T-helper 22 cell (primary cell): ENCODE data around the gene HMX1.

Experiments
- DNase-seq: peaks from one replicate; pipeline ENCODE4 v3.0.0-alpha.2; 2020; ENCODE audit warnings: low read depth

The HMX1 gene

GRCh38 chr4:8867624-8868320 lies 3.9 kb downstream of the HMX1 start:
- no peak for DNase-seq

DNA sequence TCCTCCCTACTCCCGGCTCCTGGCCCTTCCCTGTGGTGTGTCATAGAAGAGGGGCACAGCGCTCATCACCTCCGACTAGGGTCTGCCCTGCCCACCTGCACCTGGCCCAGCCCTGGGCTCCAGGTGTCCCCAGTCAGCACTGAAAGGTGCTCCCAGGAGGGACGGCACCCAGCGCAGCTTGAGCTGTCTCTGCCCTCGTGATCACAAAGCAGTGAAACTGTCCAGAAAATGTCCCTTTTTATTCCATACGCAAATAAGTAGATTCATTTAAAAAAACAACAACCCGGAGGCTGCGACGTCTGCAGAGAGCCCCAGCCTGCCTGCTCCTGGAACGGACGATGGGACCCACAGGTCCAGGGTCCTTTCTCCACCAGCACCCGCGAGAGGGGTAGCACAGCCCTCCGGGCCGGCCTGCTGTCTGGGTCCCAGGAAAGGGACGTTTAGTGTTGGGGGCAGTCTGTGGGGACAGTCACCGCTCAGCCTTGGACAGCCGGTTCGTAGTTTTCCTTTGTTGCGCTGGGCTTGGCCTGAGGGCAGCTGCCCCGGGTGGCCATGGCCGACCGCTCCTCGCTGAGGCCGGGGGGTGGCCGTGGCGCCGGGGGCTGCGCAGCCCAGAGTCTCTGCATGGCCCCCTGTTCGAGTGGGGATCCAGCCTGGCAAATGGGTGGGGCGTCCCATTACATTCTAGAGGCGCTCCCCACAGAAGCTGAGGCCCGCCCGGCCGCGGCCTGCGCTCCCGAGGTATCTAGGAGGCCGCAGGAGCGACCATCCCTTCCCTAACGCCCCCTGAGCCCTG lies 4.6 kb downstream of the HMX1 start:
- DNase-seq: no peak

GRCh38 chr4:8866421-8866820 lies 5.2 kb downstream of the HMX1 start:
- no peak for DNase-seq

- DNase-seq: no peak
These were observed 5.8 kb downstream of the HMX1 start for GRCh38 chr4:8865681-8866310.

DNA sequence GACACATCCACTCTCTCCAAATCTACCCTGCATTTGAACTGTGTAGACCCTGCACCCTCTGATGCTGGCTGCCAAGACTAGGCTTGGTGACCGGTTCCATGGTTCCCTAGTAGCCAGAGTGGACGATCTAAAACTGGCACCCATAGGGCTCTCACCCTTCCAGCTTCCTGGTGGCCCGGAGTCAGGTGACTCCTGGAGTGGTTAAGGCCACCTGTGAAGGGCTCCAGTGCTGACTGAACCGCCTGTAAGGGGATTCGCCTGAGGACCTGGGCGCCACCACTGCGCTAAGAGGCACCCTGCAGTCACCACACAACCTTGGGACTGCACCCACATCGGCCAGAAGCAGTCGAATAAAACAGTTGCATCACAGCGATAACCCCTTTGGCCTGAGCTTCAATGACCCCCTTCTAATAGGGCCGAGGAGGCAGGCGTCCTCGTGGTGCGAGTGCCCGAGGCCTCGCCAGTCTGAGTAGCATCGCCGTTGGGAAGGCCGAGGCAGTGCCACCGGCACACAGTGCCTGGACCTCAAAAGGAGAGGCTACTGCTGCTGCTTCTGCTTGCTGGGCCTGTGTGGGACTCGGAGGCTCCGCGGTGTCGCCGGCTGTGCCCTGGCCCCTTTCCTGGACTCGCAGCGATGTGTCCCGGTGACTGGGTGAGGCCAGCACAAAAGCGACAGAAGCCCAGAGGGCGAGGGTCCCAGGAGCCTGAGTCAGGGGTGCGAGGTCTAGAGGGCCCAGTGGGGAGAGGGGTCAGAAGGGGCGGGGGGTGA lies 6.5 kb downstream of the HMX1 start:
- no peak for DNase-seq

DNA sequence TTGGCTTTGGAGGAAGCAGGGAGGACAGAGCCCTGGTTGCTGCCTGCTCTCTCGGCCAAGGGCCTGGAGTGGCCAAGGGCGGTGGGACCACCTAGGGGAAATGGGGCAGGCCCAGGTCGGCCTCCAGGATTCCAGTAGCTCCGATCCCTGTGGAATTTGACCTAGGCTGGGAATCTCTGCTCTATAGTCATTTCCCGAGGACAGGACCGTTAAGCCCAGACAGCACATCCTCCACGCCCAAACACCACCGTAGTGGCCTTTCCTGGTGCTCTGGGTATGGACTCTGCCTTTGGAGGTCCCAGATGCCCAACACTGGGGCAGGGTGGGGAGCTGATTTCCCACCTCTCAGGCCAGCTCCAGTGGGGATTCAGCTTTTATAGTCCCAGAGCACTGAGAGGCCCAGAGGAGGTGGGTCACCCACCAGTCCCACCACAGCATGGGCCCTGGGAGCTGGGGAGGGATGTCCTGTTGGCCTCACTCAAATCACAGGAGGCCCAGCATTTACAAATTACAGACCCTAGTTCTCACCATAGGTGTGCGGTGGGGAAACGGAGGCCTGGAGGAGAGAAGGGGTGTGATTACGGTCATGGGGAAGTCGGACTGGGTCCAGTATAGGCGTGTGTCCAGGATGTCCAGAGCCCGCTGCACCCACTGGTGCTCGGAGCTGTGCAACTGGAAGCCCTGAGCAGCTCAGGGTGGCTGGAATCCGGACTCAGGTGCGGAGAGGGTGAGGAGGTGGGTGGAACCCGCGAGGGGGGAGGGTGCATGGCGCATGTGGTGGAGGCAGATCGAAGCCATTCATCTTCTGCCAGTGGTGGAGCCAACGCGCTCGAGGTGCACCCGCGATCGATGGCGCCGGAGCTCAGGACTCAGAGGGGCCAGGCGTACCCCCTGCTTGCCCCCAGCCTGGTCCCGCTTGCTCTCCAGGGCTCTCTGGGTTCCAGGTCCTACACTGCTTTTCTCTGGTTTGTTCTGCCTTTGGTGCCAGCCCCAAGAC lies 7.7 kb downstream of the HMX1 start:
- DNase-seq: no peak

- no peak for DNase-seq
These were observed 8.6 kb downstream of the HMX1 start for GRCh38 chr4:8862800-8863685.

- no peak for DNase-seq
These were observed 9.3 kb downstream of the HMX1 start for GRCh38 chr4:8862334-8862733.

- no peak for DNase-seq
These were observed 9.9 kb downstream of the HMX1 start for GRCh38 chr4:8861576-8862295.

GRCh38 chr4:8860892-8861575 lies 10.6 kb downstream of the HMX1 start:
- DNase-seq: no peak

- DNase-seq: no peak
These were observed 11.3 kb downstream of the HMX1 start for GRCh38 chr4:8860096-8860891.

- DNase-seq: no peak
These were observed 12.0 kb downstream of the HMX1 start for GRCh38 chr4:8859550-8860095.

DNA sequence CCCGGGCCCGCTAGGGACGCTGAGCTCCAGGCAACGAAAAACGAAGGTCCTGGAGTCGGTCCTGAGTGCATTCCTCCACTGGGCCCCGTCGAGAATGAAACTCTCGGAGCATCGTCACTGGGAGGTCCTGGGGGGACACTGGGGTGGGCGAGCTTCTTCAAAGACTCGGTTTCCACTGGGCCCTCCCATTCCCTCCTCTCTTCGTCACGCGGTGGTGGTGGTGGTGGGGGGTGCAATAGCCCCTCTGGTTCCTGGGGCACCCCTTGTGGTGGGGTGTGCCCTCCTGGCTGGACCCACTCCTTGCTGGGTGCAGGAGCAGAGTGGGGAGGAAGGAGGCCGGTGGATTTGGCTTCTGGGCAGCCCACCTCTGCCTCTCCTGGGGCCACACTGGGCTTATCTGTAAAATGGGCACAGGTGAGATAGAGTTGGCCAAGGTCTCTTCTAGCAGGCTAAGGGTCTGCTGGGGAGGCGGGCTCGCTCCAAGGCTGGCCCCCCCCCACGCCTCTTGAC lies 12.9 kb downstream of the HMX1 start:
- no peak for DNase-seq

DNA sequence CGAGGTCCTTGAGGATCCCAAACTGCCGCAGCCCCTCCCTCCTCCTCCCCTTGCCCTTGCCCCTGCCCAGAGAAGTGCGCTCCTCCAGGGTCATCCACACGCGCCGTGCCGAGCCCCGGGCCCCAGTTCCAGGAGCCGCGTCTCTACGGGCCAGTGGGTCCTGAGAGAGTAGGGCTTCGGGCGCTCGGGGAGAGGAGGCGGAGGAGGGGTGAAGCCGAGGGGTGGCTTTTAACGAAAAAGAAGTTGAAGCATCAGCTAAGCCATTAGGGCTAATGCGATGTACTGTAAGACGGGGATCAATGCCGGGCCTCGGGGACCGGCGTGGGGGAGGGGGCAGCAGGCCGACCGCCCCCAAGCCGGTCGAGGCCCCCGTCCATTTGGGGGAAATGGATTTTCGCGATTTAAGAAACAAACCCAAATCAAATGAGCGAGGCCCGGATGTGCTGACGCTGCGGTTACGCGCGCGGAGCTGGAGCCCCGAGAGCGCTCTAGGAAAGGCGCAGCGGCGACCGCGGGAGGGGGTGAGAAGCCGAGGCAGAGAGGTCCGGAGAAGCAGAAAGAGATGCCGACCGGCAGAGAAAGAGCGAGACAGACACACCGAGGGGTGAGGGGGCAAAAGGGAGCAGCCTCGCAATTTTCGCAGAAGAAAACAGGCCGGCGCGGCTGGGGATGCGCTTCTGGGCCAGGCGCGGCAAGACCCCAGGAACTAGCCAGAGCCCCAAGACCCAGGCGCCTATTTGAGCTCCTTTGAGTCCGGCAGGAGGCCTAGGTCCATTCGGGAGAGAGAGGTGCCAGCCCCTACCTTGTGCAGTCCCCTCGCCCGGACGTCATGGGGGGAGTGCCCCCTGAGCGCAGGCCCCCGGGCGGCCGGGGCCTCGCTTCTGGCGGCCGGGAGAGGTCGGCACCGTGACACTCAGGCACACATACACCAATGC lies 13.6 kb downstream of the HMX1 start:
- DNase-seq: no peak

GRCh38 chr4:8856835-8857621 lies 14.6 kb downstream of the HMX1 start:
- no peak for DNase-seq
